ENCODE measurements around the gene ZMIZ1.

DNA sequence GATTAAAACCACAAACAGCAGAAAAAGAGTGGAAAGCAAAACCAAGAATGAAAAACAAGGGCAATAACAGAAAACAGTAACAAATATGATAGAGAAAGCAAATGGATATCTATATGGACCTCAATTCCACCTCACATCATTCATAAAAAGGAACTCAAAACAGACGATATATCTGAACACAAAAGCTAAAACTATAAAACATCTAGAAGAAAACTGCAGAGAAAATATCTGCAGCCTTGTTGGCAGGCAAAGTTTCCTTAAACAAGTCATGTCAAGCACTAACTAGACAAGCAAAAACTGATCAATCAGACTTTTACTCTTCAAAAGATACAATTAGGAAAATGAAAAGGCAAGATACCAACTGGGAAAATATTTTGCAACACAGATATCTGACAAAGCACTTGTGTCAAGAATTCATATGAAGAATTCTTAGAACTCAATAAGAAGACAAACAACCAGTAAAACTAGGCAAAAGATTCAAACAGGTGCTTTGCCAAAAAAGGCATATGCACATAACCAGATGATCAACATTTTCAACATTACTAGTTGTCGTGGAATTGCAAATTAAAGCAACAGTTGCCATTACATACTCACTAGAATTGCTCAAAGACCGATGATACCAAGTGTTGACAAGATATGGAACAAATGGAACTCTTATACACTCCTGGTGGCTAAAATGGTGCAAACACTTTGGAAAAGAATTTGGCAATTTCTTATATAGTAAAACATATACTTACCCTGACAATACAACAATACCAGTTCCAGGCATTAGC is 25.9 kb upstream of the ZMIZ1 start:
- TF ChIP-seq, protein P1, sequence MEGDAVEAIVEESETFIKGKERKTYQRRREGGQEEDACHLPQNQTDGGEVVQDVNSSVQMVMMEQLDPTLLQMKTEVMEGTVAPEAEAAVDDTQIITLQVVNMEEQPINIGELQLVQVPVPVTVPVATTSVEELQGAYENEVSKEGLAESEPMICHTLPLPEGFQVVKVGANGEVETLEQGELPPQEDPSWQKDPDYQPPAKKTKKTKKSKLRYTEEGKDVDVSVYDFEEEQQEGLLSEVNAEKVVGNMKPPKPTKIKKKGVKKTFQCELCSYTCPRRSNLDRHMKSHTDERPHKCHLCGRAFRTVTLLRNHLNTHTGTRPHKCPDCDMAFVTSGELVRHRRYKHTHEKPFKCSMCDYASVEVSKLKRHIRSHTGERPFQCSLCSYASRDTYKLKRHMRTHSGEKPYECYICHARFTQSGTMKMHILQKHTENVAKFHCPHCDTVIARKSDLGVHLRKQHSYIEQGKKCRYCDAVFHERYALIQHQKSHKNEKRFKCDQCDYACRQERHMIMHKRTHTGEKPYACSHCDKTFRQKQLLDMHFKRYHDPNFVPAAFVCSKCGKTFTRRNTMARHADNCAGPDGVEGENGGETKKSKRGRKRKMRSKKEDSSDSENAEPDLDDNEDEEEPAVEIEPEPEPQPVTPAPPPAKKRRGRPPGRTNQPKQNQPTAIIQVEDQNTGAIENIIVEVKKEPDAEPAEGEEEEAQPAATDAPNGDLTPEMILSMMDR (IDR thresholded peaks at IDR 0.05): no peak
- no peak for TF ChIP-seq POLR2A (IDR thresholded peaks at IDR 0.05)
